ENCODE data around the gene PTPRD.

DNA sequence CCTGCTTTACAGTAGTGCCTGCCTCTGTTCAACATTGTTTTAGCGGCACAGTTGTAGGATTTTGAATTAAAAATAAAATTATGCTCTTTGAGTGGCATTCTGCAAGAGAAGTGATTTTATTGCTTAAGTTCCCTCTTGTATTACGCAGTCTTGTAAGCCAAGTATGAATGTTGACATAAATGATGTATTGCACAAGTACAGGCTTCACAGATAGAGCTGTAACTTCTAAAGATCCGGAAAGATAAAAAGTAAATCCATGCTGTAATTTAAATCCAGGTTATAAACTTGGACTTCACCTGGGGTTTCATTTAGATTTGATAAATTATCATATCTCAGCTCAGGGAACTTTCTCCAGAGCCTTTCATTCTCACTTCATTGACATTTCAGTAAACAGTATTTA is 1114.7 kb downstream of the PTPRD start:
- TF ChIP-seq, protein P1, sequence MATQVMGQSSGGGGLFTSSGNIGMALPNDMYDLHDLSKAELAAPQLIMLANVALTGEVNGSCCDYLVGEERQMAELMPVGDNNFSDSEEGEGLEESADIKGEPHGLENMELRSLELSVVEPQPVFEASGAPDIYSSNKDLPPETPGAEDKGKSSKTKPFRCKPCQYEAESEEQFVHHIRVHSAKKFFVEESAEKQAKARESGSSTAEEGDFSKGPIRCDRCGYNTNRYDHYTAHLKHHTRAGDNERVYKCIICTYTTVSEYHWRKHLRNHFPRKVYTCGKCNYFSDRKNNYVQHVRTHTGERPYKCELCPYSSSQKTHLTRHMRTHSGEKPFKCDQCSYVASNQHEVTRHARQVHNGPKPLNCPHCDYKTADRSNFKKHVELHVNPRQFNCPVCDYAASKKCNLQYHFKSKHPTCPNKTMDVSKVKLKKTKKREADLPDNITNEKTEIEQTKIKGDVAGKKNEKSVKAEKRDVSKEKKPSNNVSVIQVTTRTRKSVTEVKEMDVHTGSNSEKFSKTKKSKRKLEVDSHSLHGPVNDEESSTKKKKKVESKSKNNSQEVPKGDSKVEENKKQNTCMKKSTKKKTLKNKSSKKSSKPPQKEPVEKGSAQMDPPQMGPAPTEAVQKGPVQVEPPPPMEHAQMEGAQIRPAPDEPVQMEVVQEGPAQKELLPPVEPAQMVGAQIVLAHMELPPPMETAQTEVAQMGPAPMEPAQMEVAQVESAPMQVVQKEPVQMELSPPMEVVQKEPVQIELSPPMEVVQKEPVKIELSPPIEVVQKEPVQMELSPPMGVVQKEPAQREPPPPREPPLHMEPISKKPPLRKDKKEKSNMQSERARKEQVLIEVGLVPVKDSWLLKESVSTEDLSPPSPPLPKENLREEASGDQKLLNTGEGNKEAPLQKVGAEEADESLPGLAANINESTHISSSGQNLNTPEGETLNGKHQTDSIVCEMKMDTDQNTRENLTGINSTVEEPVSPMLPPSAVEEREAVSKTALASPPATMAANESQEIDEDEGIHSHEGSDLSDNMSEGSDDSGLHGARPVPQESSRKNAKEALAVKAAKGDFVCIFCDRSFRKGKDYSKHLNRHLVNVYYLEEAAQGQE (IDR thresholded peaks at IDR 0.05; ENCODE audit: insufficient read depth in 1 of 2, low read depth in 2 of 2, low read length in 2 of 2) = no peak
- no peak for TF ChIP-seq SIN3A (IDR thresholded peaks at IDR 0.05; ENCODE audit: borderline replicate concordance, insufficient read depth, low read length)

Data from PFSK-1 (cell line).